IPS-18a (cell line): ENCODE results near the gene FAM171A2.
"Not testable (repeated sequence)": the region's sequence is repeated elsewhere in the genome, so short reads cannot be mapped to it uniquely, and the experiment has no call there.

Experiments
- H3K27ac ChIP-seq: one replicate; pipeline ENCODE4 v1.5.1; 2013; ENCODE audit warnings: low read length
- H3K27me3 ChIP-seq: one replicate; pipeline ENCODE4 v1.6.1; 2013; ENCODE audit warnings: mild to moderate bottlenecking, low read length; ENCODE audit not compliant: control insufficient read depth, insufficient read depth
- H3K36me3 ChIP-seq: one replicate; pipeline ENCODE4 v1.6.1; 2013; ENCODE audit warnings: low read depth, low read length; ENCODE audit not compliant: control insufficient read depth
- H3K4me1 ChIP-seq: one replicate; pipeline ENCODE4 v1.6.1; 2013; ENCODE audit warnings: low read depth, low read length; ENCODE audit not compliant: control insufficient read depth
- H3K4me3 ChIP-seq: one replicate; pipeline ENCODE4 v1.5.1; 2013; ENCODE audit warnings: low read length
- H3K9ac ChIP-seq: one replicate; pipeline ENCODE4 v1.6.1; 2013; ENCODE audit warnings: mild to moderate bottlenecking, low read length, moderate library complexity
- H3K9me3 ChIP-seq: one replicate; pipeline ENCODE4 v1.6.1; 2013; ENCODE audit warnings: low read depth, low read length; ENCODE audit not compliant: control insufficient read depth

FAM171A2 gene

GRCh38 chr17:44363613-44364159, at the start of gene FAM171A2:
TSS of gene FAM171A2 (minus strand) at chr17:44363853. CDS start at chr17:44363714, 139 bp downstream.
- H3K27ac ChIP-seq = no peak within 1 kb of the TSS
- H3K4me1 ChIP-seq = peaks cover 21% of the 10 kb centered on the region
- peak within 1 kb of the TSS; percentile 69 for H3K9ac ChIP-seq
- H3K27me3 ChIP-seq = peaks cover 21% of the 10 kb centered on the region
- H3K9me3 ChIP-seq = no peaks in the 10 kb centered on the region
- peak within 1 kb of the TSS; percentile 75 for H3K4me3 ChIP-seq
- peaks cover 6% of the 10 kb centered on the region for H3K36me3 ChIP-seq

GRCh38 chr17:44409309-44410028, 45.8 kb upstream of the FAM171A2 start:
- Histone ChIP-seq H3K27me3 (no peaks in the 10 kb centered on the region), H3K36me3 (peaks cover 4% of the 10 kb centered on the region), H3K4me1 (no peaks in the 10 kb centered on the region), H3K9ac (no peak overlapping the region), H3K4me3 (no peak overlapping the region), H3K9me3 (no peaks in the 10 kb centered on the region), H3K27ac (no peak overlapping the region)

- Histone ChIP-seq H3K9ac (no peak overlapping the region), H3K4me3 (no peak overlapping the region), H3K27me3 (no peaks in the 10 kb centered on the region), H3K9me3 (no peaks in the 10 kb centered on the region), H3K4me1 (no peaks in the 10 kb centered on the region), H3K36me3 (peaks cover 4% of the 10 kb centered on the region), H3K27ac (no peak overlapping the region)
These were observed 45.1 kb upstream of the FAM171A2 start for GRCh38 chr17:44408786-44409185.

- H3K4me1 ChIP-seq = no peaks in the 10 kb centered on the region
- peaks cover 46% of the 10 kb centered on the region for H3K36me3 ChIP-seq
- H3K4me3 ChIP-seq = no peak overlapping the region
- H3K27ac ChIP-seq = no peak overlapping the region
- H3K9ac ChIP-seq = no peak overlapping the region
- no peaks in the 10 kb centered on the region for H3K27me3 ChIP-seq
- H3K9me3 ChIP-seq = no peaks in the 10 kb centered on the region
These were observed 39.0 kb upstream of the FAM171A2 start for GRCh38 chr17:44402564-44403172.

GRCh38 chr17:44400226-44400847, 36.7 kb upstream of the FAM171A2 start:
- Histone ChIP-seq H3K9ac (no peak overlapping the region), H3K36me3 (peaks cover 46% of the 10 kb centered on the region)

DNA sequence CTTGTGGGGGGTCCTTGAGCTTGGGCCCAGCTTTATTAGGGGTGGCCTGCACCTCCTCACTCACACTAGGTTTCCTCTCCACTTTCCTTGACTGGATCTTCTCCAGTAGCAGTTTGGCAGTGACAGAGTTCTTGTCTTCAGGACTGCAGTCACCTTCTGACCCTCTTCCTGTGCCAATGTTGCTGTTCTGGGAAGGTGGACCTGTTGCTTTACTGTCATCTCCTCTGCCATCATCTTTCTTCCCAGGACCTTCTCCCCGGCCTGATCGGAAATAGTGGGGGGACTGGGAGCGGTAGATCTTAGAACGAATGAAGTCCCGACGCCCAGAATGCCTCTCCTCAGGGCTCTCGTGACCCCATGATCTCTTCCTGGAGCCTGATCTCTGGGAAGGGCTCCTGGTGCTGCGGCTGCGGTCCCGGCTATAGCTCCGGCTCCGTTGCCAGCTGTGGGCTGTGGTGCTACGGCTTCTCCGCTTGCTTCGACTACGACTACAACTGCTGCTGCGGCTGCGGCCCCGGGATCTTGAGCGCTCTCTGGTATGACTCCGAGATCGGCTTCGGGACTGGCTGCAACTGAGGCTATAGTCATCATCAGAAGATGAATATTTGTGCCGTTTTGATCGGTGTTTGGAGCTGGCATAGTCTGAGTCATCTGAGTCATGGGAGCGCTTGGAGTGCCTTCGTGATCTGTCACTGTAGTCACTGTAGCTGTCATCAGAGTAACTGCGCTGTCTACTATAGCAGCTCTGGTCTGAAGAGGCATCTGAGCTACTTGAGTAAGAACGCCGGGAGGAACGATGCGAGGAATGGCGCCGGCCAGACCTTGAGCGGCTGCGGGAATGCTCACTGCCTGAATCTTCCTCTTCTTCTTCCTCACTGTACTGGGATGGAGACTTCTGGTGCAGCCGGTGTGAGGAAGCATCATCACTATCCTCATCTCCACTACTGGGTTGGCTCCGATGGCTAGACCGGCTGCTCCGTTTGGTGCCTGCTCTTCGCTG, 35.3 kb upstream of the FAM171A2 start:
- Histone ChIP-seq H3K9ac (no peak overlapping the region), H3K36me3 (peaks cover 46% of the 10 kb centered on the region), H3K4me3 (no peak overlapping the region), H3K27ac (no peak overlapping the region), H3K9me3 (no peaks in the 10 kb centered on the region), H3K27me3 (no peaks in the 10 kb centered on the region), H3K4me1 (no peaks in the 10 kb centered on the region)

More at GRCh38 chr17:44400226-44400847, 36.7 kb upstream of the FAM171A2 start:
- Histone ChIP-seq H3K27ac (no peak overlapping the region), H3K4me1 (no peaks in the 10 kb centered on the region), H3K27me3 (no peaks in the 10 kb centered on the region), H3K9me3 (no peaks in the 10 kb centered on the region), H3K4me3 (no peak overlapping the region)

DNA sequence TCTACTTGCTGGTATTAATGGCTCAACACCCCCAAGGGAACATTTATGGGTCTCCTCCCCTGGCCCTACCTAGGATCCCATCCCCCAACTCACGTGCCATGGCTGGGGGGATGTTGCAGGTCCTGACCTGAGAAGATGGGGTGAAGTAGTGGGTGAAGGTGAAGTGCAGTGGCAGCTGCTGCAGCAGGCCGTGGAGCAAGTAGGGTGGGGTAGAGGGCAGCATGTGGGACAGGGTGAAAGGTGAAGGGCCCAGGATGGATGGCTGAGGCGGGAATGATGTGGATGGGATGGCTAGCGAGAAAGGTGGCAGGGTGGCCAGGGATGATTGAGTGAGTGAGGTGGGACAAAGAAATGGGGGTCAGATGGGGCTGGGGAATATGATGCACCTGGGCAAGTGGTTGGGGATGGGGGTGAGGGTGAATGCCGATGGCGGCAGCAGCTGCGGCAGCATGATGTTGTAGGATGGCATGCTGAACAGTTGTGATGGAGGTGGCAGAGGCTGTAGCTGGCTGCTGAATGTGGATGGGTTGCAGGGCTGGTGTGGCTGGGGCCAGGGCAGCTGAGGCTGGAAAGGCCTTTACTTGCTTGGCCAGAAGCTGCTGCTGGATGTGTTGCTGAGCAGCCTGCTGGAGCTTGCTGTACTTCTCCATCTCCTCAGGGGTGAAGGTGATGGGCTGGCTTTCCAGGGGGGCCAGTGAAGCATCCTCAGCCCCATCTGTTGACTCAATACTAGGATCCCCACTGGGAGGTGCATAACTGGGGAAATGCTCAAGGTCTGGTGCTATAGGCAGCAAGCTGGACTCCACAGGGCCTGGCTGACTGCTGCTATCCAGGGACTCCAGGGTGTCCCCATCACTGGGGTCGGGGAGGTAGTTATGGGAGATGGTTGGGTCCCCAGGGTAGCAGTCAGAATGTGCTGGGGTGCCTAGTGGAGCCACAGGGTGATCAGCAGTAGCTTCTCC, 34.1 kb upstream of the FAM171A2 start:
- no peaks in the 10 kb centered on the region for H3K9me3 ChIP-seq
- H3K4me3 ChIP-seq = no peak overlapping the region
- H3K27ac ChIP-seq = no peak overlapping the region
- H3K4me1 ChIP-seq = no peaks in the 10 kb centered on the region
- H3K9ac ChIP-seq = no peak overlapping the region
- H3K27me3 ChIP-seq = no peaks in the 10 kb centered on the region
- peaks cover 46% of the 10 kb centered on the region for H3K36me3 ChIP-seq

GRCh38 chr17:44396946-44397345, 33.3 kb upstream of the FAM171A2 start:
- peaks cover 42% of the 10 kb centered on the region for H3K36me3 ChIP-seq
- H3K4me3 ChIP-seq = no peak overlapping the region
- no peak overlapping the region for H3K9ac ChIP-seq
- no peaks in the 10 kb centered on the region for H3K9me3 ChIP-seq
- no peaks in the 10 kb centered on the region for H3K27me3 ChIP-seq
- H3K4me1 ChIP-seq = no peaks in the 10 kb centered on the region
- no peak overlapping the region for H3K27ac ChIP-seq

DNA sequence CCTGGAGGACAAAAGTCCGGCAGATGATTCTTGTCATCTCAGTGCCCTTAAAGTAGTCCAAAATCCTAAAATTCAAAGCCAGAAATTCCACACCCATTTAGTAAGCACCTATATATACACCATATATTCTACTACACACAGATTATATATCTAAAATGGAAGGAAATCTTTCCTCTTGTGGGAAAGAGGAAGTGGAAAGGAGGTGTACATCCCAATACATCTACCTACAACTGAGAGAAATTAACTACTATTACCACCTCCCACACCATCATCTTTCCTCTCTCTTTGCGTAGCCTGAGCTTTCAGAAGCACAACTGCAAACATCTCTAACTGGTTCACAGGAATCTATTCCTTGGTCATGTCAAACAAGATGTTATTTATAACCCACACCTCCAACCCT, 31.2 kb upstream of the FAM171A2 start:
- H3K36me3 ChIP-seq = peaks cover 25% of the 10 kb centered on the region
- no peaks in the 10 kb centered on the region for H3K27me3 ChIP-seq
- H3K4me1 ChIP-seq = no peaks in the 10 kb centered on the region
- H3K9ac ChIP-seq = no peak overlapping the region
- no peaks in the 10 kb centered on the region for H3K9me3 ChIP-seq
- H3K27ac ChIP-seq = no peak overlapping the region
- H3K4me3 ChIP-seq = no peak overlapping the region

GRCh38 chr17:44394112-44394511, 30.5 kb upstream of the FAM171A2 start:
- not testable (repeated sequence) for H3K27ac ChIP-seq, H3K4me1 ChIP-seq, H3K9ac ChIP-seq, H3K9me3 ChIP-seq, H3K27me3 ChIP-seq, H3K4me3 ChIP-seq
- peaks cover 19% of the 10 kb centered on the region for H3K36me3 ChIP-seq
